Adrenal gland (tissue), 12 donors: ENCODE measurements around the gene NOL4L. TPM values are rescaled to one million over a fixed set of nuclear protein-coding genes. Genes with fewer than 3 reads are reported as not detected.
A peak's percentile ranks its signal among the peaks of the same experiment; 100 is the strongest.

Experiments
- DNase-seq, 7 donors: peaks; one replicate each; pipeline ENCODE4 v3.0.0-alpha.2; 2019 to 2020
- H3K27ac ChIP-seq, 5 donors: fragments of 200-600 bp; sonication (generic) in 4 of 5; 1 replicate in 3 of 5; 2 replicates in 2 of 5; pipeline versions ENCODE4 v1.5.1 to v1.8.0; 2016 to 2020; ENCODE audit warnings: mild to moderate bottlenecking in 1 of 5
- H3K27me3 ChIP-seq: fragments of 200-600 bp; 2 replicates; pipeline ENCODE4 v1.8.0; 2021
- H3K36me3 ChIP-seq, 2 donors: fragments of 200-600 bp; replicated peaks in 1 of 2; 1 replicate in 1 of 2; 2 replicates in 1 of 2; pipeline versions ENCODE4 v1.5.1 to v1.8.0; 2018 to 2022
- H3K4me1 ChIP-seq, 2 donors: fragments of 200-600 bp; replicated peaks in 1 of 2; 1 replicate in 1 of 2; 2 replicates in 1 of 2; pipeline versions ENCODE4 v1.5.1 to v1.8.0; 2018 to 2021
- H3K4me3 ChIP-seq, 4 donors: fragments of 200-600 bp; sonication (generic) in 3 of 4; one replicate each; pipeline ENCODE4 v1.5.1; 2016 to 2018
- H3K9me3 ChIP-seq, 3 donors: fragments of 200-600 bp; sonication (generic) in 1 of 3; replicated peaks in 1 of 3; 1 replicate in 2 of 3; 2 replicates in 1 of 3; pipeline versions ENCODE4 v1.5.1 to v1.8.0; 2016 to 2021
- POLR2A ChIP-seq, 2 donors: fragments of 450-650 bp; IDR thresholded peaks; one replicate each; pipeline ENCODE4 v1.6.1; 2017; ENCODE audit warnings: antibody characterized with exemption in 2 of 2, mild to moderate bottlenecking in 2 of 2, moderate library complexity in 1 of 2
- WGBS, 4 donors: extraction: QIAGEN DNeasy Blood & Tissue Kit in 2 of 4; methylation state at CpG; one replicate each; pipeline versions ENCODE4 v1.1.5 to v1.1.7; 2013 to 2017; 5-methylcytosine and 5-hydroxymethylcytosine counted together
- intact Hi-C, 2 donors: fragments of 100-400 bp; cut with DNase I; formaldehyde crosslinking; loops; one replicate each; pipeline versions ENCODE4 v1.14.1 to v1.15.0; 2022 to 2023
- polyA plus RNA-seq, 3 donors: library from polyadenylated mRNA; stranded (reverse); fragments of 200-250 nt in 2 of 3; fragments of 350-450 nt in 1 of 3; fragmentation: Illumina TruSeq in 1 of 3; extraction: RNeasy Lipid Tissue Mini Kit (QIAGEN cat#74804) in 1 of 3; gene quantifications; one replicate each; pipeline ENCODE4 v1.2.3, GENCODE V29; 2013 to 2014
- total RNA-seq, 9 donors: library from RNA; depleted of rRNA in 4 of 9; stranded (reverse); fragments of >200 nt in 4 of 9; fragments of 120-200 nt in 1 of 9; fragmentation: NEBNext Ultra II Directional in 1 of 9; extraction: Animal tissue kit (Norgen Biotek cat#: 25700) in 1 of 9; gene quantifications; one replicate each; pipeline versions ENCODE4 v1.1.0 to v1.2.4, GENCODE V29; 2013 to 2023
- TF ChIP-seq, protein P1 (sequence below), 6 experiments: fragments of 450-650 bp in 4 of 6; fragments of 200-600 bp in 2 of 6; sonication (generic) in 1 of 6; IDR thresholded peaks; 1 replicate in 5 of 6; 2 replicates in 1 of 6; pipeline versions ENCODE4 v1.5.1 to v1.8.0; 2016 to 2021; ENCODE audit warnings: antibody characterized with exemption in 6 of 6, mild to moderate bottlenecking in 2 of 6, moderate library complexity in 1 of 6
- donor health status: healthy with polysubstance abuse.
- donor health status: Bipolar disorder and iron deficiency.
- donor health status: DM: yes; HTN: yes; CAD: no.
- donor health status: DM: no; HTN: no; CAD: no.
- donor health status: DM: no; HTN: no; CAD: no.
- donor health status: DM: yes; HTN: yes; CAD: no.

NOL4L gene
- total and polyA plus RNA-seq, 12 donors = 6.4 to 30.4 (median 15.7) TPM

DNA sequence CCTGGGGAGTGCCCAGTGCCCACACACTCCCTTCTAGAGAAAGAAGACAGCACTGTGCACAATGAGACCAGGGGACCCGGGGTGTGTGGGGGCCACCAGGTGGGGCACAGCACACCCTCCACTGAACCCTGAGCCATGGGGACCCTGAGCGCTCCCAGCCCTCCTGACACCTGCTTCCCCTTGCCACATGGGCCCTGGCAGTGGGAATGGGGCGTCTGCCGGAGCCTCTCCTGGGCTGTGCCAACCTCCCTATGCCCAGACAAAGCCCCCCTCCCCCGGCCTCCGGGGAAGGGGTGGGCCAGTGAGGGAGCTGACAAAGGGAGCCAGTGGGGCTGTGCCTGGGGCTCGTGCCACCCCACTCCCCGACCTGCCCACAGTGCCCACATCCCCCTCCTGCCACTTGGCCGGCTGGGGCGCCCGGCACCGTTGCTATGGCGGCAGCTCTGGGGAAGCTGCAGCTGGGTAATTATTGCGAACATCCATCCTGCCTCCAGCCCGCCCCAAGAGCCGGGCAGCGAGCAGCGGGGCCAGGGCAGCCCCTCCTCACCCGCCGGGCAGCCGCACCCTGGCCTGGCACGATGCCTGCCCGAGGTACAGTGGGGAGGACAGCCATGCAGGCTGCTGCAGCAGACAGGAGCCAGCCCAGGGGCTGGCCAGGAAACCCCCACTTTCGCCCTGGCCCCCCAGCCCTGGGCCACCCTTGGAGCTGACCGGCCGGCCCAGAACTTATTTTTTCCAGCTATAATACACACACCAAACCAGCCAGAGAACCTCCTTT, 41.9 kb upstream of the NOL4L start:
- Histone ChIP-seq H3K36me3 (no peaks in the 10 kb centered on the region), H3K9me3 (no peaks in the 10 kb centered on the region), H3K27me3 (no peaks in the 10 kb centered on the region), H3K4me1 (peaks cover 11 to 17% of the 10 kb centered on the region in 2 donors), H3K4me3 (no peak overlapping the region), H3K27ac (peak overlapping the region in 1 of 5 donors; percentile 43)
- intact Hi-C loops = no loop called here
- WGBS, 4 donors = 10 to 20% (median 15%) methylated on average over 2 to 26 of the region's 26 CpGs
- TF ChIP-seq, protein P1, sequence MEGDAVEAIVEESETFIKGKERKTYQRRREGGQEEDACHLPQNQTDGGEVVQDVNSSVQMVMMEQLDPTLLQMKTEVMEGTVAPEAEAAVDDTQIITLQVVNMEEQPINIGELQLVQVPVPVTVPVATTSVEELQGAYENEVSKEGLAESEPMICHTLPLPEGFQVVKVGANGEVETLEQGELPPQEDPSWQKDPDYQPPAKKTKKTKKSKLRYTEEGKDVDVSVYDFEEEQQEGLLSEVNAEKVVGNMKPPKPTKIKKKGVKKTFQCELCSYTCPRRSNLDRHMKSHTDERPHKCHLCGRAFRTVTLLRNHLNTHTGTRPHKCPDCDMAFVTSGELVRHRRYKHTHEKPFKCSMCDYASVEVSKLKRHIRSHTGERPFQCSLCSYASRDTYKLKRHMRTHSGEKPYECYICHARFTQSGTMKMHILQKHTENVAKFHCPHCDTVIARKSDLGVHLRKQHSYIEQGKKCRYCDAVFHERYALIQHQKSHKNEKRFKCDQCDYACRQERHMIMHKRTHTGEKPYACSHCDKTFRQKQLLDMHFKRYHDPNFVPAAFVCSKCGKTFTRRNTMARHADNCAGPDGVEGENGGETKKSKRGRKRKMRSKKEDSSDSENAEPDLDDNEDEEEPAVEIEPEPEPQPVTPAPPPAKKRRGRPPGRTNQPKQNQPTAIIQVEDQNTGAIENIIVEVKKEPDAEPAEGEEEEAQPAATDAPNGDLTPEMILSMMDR (IDR thresholded peaks at IDR 0.05) = no peak
- DNase-seq = peak in 4 of 7 donors; percentile 20 to 66 (median 32)

DNA sequence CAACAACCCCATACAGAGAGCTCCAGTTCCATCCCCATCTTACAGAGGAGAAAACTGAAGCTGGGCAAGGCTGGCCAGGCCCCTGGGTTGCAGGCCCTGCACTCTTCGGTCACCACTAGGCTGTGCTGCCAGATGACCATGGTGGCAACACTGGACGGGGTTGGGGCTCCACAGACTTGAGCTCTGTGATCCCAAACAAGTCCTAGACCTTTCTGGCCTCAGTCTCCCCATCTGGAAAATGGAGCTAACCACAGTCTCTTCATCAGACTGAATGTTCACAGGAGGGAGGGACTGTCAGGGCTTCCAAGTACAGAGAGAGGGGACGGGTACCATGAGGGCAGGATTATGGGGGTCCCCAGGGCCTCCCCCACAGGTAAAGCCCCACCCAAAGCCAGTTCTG, 41.3 kb upstream of the NOL4L start:
- no peak for TF ChIP-seq POLR2A (IDR thresholded peaks at IDR 0.05)
- TF ChIP-seq, protein P1 (IDR thresholded peaks at IDR 0.05) = no peak
- Histone ChIP-seq H3K9me3 (no peaks in the 10 kb centered on the region), H3K27me3 (no peaks in the 10 kb centered on the region), H3K4me3 (no peak overlapping the region), H3K36me3 (no peaks in the 10 kb centered on the region), H3K27ac (no peak overlapping the region), H3K4me1 (peaks cover 11 to 17% of the 10 kb centered on the region in 2 donors)
- WGBS, 4 donors = 88 to 96% (median 90%) methylated on average over 3 of the region's 3 CpGs; no CpG with 5 or more reads in 1 of the 4 donors
- DNase-seq = no peak
- intact Hi-C loops = no loop called here

DNA sequence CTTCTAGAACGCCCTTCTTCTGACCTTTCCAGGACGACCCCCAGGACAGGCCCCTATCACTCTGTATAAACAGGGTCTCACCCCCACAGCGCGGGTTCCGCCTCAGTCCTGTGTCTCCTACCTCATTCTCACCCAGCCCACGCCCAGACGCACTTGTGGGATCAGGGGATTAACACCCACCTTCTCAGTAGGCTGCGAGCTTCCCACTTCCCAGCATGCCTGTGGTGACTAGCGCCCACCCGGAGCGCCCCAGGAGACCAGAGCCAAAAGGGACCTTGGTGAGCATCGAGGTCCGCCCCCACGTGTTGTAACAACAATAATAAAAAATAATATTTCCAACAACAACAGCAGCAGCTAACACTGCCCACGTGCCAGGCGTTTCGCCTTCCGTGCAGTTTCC, 40.9 kb upstream of the NOL4L start:
- Histone ChIP-seq H3K27me3 (no peaks in the 10 kb centered on the region), H3K9me3 (no peaks in the 10 kb centered on the region), H3K4me1 (peaks cover 11 to 17% of the 10 kb centered on the region in 2 donors), H3K4me3 (no peak overlapping the region), H3K27ac (no peak overlapping the region), H3K36me3 (no peaks in the 10 kb centered on the region)
- intact Hi-C loops = no loop called here
- no peak for DNase-seq
- 84 to 92% (median 87%) methylated on average over 12 to 18 of the region's 18 CpGs for WGBS, 4 donors
- no peak for TF ChIP-seq POLR2A (IDR thresholded peaks at IDR 0.05)
- TF ChIP-seq, protein P1 (IDR thresholded peaks at IDR 0.05) = no peak

DNA sequence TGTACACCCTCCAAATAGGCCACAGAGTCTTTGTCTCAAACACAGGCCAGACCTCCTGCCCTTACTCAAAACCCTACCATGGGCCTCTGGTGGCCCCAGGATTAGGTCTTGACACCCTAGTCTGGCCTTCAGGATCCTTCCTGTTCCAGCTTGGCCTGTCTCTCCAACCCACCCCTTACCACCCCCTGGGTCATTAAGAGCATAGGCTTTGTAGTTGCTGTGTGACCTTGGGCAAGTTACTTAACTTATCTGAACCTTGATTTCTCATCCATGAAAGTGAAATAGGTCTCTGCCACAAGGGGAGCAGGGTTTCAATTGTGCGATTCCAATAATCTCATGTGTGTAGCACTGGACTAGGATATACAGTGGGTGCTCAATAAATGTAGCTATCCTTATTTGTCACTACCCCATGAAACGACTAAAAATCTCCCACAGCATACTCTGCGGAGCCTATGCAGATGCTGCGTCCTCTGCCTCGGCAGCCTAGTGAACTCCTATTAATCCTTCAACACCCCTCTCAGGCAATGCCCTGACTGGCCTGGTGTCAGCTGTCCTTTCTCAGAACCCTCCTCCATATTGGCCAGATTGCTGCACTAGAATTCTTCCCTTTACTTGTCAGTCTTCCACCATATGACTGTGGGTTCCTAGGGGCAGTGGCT, 39.7 kb upstream of the NOL4L start:
- no peak for DNase-seq
- H3K36me3 ChIP-seq = no peaks in the 10 kb centered on the region
- WGBS, 4 donors = 87 to 95% (median 93%) methylated on average over 4 to 5 of the region's 5 CpGs
- intact Hi-C loops = no loop called here
- no peaks in the 10 kb centered on the region for H3K9me3 ChIP-seq
- peaks cover 11 to 17% of the 10 kb centered on the region in 2 donors for H3K4me1 ChIP-seq
- no peak overlapping the region for H3K4me3 ChIP-seq
- H3K27ac ChIP-seq = no peak overlapping the region
- TF ChIP-seq POLR2A (IDR thresholded peaks at IDR 0.05) = no peak
- TF ChIP-seq, protein P1 (IDR thresholded peaks at IDR 0.05) = no peak
- H3K27me3 ChIP-seq = no peaks in the 10 kb centered on the region
